GM19099 (cell line): ENCODE data around the gene PIK3R2.

Experiments used
- POLR2A ChIP-seq: IDR thresholded peaks from 3 replicates; pipeline ENCODE4 v1.6.1; 2011; ENCODE audit warnings: low read depth; ENCODE audit not compliant: insufficient read length; ENCODE audit errors: extremely low read depth

Gene PIK3R2

DNA sequence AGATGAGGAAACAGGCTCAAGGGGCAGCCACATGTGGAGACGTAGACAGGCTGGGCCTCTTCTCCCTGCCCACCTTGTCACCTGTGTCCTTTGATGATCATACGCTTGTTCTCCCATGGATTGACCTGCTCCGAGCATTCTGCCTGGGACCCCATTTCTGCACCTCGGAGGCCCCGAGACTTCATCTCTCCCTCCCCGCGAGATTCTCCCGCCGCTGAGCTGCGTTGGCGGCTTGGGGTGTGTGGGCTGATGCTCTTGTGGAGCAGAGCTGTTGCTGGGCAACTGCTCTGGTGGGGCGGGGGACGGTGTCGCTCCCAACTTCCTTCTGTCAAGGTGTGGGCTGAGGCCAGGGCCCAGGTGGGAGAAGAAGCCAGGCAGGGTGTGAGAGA lies 33.3 kb upstream of the PIK3R2 start:
- no peak for TF ChIP-seq POLR2A

DNA sequence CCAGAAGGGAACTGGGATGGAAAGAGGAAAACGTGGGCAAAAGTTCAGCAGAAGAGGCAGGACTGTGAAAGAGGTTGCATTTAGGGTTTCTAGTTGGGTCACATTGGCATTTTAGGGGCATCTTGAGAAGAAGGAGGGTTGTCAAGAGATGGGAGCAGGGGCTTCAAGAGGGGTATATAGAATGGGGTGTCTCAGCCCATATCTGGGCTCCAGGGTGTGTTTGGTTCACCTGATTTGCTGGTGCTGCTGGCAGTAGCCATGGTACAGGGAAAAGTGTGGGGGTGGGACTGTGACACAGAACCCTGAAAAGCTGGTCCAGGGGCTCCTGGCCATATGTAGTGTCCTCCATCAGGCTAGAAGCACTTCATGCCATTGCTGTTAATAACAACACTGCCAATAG lies 32.8 kb upstream of the PIK3R2 start:
- no peak for TF ChIP-seq POLR2A

DNA sequence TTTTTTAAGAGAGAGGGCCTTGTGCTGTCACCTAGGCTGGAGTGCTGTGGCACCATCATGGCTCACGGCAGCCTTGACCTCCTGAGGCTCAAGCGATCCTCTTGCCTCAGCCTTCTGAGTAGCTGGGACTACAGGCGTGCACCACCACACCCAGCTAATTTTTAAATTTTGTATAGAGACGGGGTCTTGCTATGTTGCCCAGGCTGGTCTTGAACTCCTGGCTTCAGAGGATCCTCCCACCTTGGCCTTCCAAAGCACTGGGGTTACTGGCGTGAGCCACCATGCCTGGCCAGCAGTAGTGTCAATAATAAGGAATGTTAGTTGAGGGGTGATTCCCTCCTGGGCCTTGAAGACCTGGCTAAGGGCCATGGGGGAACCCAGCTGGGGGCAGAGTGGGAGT lies 31.8 kb upstream of the PIK3R2 start:
- TF ChIP-seq POLR2A = no peak

DNA sequence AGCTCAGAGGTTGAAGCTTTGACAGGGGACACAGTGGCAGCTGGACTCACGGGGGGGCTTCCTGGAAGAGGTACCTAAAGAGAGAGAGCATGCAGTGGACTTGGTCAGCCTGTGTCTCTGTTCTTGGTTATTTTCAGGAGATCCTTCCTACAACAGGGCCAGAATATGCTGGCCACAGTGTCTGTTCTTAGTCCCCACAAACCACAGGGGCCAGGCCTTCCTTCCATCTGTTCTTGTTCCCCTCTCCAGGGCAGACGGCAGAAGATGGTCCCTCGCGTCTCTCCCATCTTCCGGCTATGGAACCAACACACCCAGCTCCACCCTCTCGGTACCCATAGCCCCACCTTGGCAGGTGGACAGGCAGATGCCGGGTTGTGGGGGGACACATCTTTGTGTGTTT lies 30.5 kb upstream of the PIK3R2 start:
- no peak for TF ChIP-seq POLR2A

DNA sequence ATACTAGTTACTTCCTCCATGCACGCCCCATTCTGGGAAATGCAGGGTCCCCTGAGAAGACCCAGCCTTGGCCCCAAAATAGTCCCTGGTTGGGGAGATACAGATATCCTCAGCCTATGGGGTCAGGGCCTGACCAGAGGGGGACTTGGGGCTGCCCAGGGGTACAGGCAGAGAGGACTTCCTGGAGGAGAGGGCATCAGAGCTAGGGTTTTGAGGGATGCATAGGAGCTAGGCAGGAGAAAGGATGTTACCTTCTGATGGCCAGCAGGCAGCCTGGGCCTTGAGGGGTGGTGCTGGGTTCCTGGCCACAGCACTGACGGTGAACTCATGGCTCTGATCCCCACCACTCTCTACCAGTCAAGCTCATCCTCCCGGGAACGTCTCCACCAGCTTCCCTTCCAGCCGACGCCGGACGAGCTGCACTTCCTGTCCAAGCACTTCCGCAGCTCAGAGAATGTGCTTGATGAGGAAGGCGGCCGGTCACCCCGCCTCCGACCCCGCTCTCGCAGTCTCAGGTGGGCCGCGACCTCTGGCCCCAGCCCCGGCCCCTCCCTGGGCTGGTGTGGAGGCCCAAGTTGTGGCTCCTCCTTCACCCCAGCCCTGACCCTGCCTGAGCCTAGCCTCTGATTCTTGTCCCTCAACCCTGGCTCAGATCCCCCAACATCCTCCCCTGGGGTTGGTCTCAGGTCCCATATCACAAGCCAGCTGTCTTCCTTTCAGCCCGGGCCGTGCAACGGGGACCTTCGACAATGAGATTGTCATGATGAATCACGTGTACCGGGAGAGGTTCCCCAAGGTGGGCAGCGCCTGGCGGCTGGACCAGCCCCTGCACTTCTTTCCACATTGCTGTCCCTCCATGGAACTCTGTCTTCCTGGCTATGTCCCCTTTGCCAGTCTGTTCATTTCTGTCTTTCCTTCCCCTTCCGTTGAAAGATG lies 29.8 kb upstream of the PIK3R2 start:
- no peak for TF ChIP-seq POLR2A

DNA sequence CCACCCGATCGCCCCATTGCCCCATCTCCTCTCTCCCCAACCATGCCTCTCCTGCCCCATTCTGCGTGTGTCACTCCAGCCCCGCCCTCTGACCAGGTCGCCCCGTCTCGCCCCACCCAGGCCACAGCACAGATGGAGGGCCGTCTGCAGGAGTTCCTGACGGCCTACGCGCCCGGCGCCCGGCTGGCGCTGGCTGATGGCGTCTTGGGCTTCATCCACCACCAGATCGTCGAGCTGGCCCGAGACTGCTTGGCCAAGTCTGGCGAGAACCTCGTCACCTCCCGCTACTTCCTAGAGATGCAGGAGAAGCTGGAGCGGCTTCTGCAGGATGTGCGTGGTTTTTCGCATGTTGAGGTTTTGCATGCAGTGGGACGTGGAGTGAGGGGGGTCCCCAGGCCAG lies 29.1 kb upstream of the PIK3R2 start:
- no peak for TF ChIP-seq POLR2A

DNA sequence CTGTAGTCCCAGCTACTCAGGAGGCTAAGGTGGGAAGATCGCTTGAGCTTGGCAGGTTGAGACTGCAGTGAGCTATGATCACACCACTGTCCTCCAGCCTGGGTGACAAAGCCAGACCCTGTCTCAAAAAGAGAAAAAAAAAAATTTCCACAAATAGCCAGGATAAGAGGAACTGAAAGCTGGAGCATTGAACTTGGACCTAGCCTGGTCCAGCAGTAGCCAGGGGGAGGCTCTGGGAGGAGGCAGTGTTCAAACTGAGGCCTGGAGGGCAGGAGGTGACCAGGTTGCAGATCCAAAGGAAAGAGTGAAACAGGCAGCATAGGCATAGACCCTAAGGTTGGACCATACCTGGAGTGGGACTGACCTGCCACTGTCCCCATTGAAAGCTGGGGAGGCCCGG lies 26.9 kb upstream of the PIK3R2 start:
- TF ChIP-seq POLR2A = no peak

DNA sequence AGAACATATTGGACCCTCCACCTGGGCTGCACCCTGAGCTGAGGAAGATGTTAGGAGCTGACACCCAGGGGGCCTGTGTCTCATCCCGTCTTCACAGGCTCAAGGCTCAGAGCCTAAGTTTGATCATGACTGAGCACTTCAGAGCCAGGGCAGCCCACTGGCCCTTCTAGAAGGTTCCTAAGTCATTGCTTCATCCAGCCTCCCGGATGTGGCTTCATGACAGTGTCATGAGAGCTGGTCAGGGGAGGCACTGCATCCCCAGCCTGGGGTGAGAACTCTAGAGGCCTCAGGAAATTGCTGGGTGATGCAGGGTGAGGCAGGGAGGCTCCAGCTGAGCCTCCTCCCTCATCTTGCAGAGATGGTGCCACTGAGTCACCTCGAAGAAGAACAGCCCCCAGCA lies 24.9 kb upstream of the PIK3R2 start:
- TF ChIP-seq POLR2A = no peak

DNA sequence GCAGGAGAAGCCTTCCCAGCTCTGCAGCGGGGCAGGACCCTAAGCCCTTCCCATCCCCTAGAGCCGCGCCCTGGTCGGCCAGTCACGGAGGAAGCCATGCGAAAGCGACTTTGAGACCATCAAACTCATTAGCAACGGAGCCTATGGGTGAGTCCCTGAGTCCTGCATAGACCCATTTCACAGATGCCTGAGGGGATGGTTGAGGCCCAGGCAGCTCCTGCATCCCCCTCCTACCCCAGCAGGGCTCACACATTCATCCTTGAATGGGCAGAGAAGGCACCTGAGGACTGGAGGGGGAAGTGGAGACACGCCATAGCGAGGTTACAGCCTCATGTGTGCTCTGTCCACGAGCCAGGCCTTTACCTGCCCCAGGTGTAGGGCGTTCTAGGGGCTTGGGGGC lies 24.2 kb upstream of the PIK3R2 start:
- TF ChIP-seq POLR2A = no peak

DNA sequence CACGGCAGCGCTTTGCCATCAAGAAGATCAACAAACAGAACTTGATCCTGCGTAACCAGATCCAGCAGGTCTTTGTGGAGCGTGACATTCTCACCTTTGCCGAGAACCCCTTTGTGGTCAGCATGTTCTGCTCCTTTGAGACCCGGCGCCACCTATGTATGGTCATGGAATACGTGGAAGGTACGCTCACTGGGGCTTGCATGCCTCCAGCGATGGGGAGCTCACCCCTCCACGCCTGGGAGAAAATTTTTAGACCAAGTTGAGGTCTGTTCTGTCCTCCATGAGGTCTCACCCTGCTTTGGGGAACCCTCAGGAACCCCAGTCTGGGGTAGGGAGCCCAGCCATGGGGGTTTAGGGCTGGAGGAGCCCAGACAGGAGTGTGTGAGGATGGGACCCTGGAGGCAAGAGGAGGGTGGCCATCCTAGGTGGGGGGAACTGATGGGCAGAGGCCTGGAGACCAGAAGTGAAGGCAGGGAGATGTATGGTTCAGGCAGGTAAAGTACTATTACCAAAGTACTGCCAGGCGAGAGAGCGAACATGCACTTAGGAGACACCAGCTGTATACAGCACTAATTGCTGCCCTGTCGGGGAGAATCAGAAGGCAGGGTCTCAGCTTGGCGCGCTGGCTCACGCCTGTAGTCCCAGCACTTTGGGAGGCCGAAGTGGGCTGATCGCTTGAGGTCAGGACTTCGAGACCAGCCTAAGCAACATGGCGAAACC lies 22.3 kb upstream of the PIK3R2 start:
- no peak for TF ChIP-seq POLR2A

DNA sequence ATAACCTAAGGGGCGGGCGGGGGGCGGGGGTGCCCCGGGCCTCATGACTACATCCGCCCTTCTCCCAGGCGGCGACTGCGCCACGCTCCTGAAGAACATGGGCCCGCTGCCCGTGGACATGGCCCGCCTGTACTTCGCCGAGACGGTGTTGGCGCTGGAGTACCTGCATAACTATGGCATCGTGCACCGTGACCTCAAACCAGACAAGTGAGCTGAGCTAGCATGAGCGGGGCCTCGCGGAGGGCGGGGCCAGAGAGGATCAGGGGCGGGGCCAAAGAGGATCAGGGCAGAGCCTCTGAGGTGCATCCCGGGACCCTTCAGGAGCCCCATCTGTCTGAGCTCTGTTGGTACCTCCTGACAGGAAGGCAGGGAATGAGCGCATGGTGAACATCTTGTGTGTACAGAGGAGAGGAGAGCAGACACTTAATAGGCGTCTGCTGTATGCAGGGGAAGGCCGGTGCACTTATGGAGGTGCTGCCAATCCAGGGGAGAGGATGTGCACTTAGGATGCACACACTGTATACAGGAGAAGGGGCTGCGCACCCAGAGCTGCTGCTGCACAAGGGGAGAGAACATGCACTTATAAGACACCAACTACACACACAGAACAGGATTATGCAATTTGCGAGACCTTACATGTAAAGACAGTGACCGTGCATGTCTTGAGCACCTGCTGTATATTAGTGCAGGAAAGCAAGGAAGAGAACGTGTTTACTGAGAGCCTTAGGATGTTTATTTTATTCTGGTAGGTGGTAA lies 20.9 kb upstream of the PIK3R2 start:
- TF ChIP-seq POLR2A = no peak

DNA sequence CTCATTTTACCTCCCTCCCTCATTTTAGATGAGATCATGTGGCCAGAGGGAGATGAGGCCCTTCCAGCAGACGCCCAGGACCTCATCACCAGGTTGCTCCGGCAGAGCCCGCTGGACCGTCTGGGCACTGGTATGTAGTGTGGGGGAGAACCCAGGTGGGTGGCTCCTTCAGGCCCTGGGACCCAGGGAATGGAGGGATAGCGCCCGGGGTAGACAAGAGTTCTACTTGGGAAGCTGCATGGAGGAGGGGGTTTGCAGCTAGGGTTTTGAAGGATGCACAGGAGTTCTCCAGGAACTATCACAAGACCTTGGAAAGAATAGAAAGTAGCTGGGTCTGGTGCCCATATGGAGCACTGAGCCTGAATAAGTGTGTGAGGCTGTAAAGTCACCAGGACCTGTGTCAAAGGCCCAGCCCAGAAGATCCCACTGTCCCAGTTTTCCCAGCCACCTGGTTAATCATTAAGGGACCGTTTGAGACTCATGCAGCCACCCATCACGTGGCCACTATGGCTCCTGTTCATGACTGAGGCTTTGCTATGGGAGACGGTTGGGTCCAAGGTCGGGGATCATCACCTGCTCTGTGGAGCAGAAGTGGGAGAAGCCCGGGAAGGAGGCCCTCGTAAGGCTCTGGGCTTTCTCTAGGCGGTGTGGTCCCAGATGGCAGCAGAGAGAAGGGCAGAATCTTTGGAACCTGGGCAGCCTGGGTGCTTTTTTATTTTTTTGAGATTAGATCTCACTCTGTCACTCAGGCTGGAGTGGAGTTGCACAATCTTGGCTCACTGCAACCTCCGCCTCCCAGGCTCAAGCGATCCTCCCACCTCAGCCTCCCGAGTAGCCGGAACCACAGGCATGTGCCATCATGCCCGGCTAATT lies 17.0 kb upstream of the PIK3R2 start:
- no peak for TF ChIP-seq POLR2A

DNA sequence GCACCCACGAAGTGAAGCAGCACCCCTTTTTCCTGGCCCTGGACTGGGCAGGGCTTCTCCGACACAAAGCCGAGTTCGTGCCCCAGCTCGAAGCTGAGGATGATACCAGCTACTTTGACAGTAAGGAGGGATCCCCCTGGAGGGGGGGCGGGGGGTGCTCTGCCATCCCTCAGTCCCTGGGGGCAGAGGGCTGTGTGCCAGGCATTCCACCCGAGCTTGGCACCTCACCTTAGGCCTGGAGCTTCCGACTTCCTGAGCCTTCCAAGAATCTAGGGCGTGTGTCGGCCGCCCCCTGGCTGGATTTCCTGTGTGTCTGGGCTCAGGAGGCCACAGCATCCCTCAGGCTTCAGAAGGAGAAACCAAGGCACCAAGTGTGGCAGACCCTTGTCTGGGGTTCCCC lies 15.7 kb upstream of the PIK3R2 start:
- TF ChIP-seq POLR2A = no peak

DNA sequence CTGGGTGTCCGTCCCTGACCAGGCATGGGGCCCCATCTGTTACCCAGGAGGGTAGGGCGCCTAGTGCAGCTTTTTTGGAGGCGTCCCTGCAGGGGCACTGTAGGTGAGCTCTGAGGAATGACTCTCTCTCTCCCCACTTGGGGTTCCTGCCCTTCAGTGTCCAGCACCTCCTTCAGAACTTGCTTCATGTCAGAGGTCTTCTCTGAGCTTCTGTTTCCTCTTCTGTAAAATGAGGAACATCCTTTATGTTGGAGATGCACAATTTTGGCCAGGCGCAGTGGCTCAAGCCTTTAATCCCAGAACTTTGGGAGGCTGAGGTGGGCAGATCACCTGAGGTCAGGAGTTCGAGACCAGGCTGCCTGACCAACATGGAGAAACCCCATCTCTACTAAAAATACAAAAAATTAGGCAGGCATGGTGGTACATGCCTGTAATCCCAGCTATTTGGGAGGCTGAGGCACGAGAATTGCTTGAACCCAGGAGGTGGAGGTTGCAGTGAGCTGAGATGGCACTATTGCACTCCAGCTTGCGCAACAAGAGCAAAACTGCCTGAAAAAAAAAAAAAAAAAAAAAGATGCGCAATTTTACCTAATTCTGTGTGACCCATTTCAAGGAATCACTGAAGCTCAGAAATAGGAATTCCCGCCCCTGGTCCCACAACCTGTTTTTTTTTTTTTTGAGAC lies 15.2 kb upstream of the PIK3R2 start:
- TF ChIP-seq POLR2A = no peak

DNA sequence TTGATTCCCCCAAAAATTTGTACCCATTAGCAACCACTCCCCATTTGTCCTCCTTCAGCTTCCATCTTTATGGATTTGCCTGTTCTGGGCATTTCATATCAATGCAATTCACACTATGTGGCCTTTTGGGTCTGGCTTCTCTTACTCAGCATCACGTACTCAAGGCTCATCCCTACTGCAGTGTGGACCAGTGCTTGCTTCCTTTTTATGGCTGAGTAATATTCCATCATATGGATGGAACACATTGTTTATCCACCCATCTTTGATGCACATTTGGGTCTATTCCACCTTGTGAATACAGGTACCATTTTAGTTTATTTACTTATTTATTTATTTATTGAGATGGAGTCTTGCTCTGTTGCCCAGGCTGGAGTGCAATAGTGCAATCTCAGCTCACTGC lies 12.5 kb upstream of the PIK3R2 start:
- no peak for TF ChIP-seq POLR2A

DNA sequence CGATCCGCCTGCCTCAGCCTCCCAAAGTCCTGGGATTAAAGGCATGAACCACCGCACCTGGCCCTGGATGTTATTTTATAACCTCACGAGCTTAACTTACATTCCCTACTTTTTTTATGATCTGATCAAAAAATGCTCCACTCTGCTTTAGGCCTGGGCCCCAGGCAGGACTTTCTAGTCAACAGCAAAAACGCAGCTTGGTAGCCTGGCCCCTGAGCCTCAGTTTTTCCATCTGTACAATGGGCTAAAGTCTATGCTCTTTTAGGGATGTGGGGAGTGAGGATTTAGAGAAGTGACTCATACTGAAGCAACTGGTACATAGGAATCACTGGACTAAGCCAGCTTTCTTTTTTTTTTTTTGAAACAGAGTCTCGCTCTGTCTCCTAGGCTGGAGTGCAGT lies 11.9 kb upstream of the PIK3R2 start:
- TF ChIP-seq POLR2A = no peak
